Head of caudate nucleus (tissue), 42 donors: ENCODE data around the gene CHST9.
"Not testable (repeated sequence)": the region's sequence is repeated elsewhere in the genome, so short reads cannot be mapped to it uniquely, and the experiment has no call there.

Experiments used
- DNase-seq, 42 donors: peaks; one replicate each; pipeline versions ENCODE4 v3.0.0 to v3.0.0-alpha.2; 2020 to 2021; ENCODE audit warnings: mixed read lengths in 7 of 42
- intact Hi-C: fragments of 100-400 bp; cut with DNase I; formaldehyde crosslinking; loops from one replicate; pipeline ENCODE4 v1.15.0; 2022

CHST9 gene

GRCh38 chr18:27113358-27113757 lies 71.8 kb downstream of the CHST9 start:
- intact Hi-C loops, result no loop called here
- no peak for DNase-seq

- no peak for DNase-seq
- intact Hi-C loops, result no loop called here
Observed at GRCh38 chr18:27110319-27110718, 74.8 kb downstream of the CHST9 start.

- intact Hi-C loops, result no loop called here
- peak in 1 of 42 donors; percentile 1 for DNase-seq
Observed at GRCh38 chr18:27109451-27109850, 75.7 kb downstream of the CHST9 start.

- intact Hi-C loops, result no loop called here
- no peak for DNase-seq
Observed at GRCh38 chr18:27108842-27109241, 76.3 kb downstream of the CHST9 start.

GRCh38 chr18:27104743-27105142 lies 80.4 kb downstream of the CHST9 start:
- no peak for DNase-seq
- intact Hi-C loops, result no loop called here

- peak in 7 of 42 donors; percentile 3 to 50 (median 31) for DNase-seq
- intact Hi-C loops, result no loop called here
Observed at GRCh38 chr18:27094621-27095020, 90.5 kb downstream of the CHST9 start.

GRCh38 chr18:27093290-27093689 lies 91.8 kb downstream of the CHST9 start:
- intact Hi-C loops, DNase-seq: not testable (repeated sequence)

GRCh38 chr18:27081701-27082100 lies 103.4 kb downstream of the CHST9 start:
- no peak for DNase-seq
- intact Hi-C loops, result no loop called here

- intact Hi-C loops, result no loop called here
- DNase-seq, result no peak
Observed at GRCh38 chr18:27075828-27076227, 109.3 kb downstream of the CHST9 start.

GRCh38 chr18:27073404-27073830 lies 111.7 kb downstream of the CHST9 start:
- DNase-seq, result no peak
- intact Hi-C loops, result no loop called here

GRCh38 chr18:27064673-27065072 lies 120.4 kb downstream of the CHST9 start:
- no peak for DNase-seq
- intact Hi-C loops, result no loop called here

GRCh38 chr18:27062802-27063201 lies 122.3 kb downstream of the CHST9 start:
- intact Hi-C loops, result no loop called here
- no peak for DNase-seq

GRCh38 chr18:27061488-27062095 lies 123.5 kb downstream of the CHST9 start:
- no peak for DNase-seq
- intact Hi-C loops, result no loop called here

- DNase-seq, result peak in 34 of 42 donors; percentile 2 to 60 (median 24)
Observed at GRCh38 chr18:27057519-27058234, 127.4 kb downstream of the CHST9 start.

GRCh38 chr18:27054926-27055325 lies 130.2 kb downstream of the CHST9 start:
- DNase-seq, result peak in 2 of 42 donors; percentile 8 to 39
- intact Hi-C loops, result no loop called here

More at GRCh38 chr18:27057519-27058234, 127.4 kb downstream of the CHST9 start:
- intact Hi-C loops, result no loop called here

GRCh38 chr18:27049969-27050368 lies 135.1 kb downstream of the CHST9 start:
- intact Hi-C loops, result no loop called here
- no peak for DNase-seq

GRCh38 chr18:27045342-27045741 lies 139.8 kb downstream of the CHST9 start:
- intact Hi-C loops, result no loop called here
- no peak for DNase-seq

GRCh38 chr18:27042177-27042576 lies 142.9 kb downstream of the CHST9 start:
- intact Hi-C loops, result no loop called here
- DNase-seq, result no peak

- no peak for DNase-seq
- intact Hi-C loops, result no loop called here
Observed at GRCh38 chr18:27040796-27041195, 144.3 kb downstream of the CHST9 start.

- peak in 1 of 42 donors; percentile 11 for DNase-seq
- intact Hi-C loops, result no loop called here
Observed at GRCh38 chr18:27033722-27034121, 151.4 kb downstream of the CHST9 start.

- peak in 7 of 42 donors; percentile 11 to 34 (median 13) for DNase-seq
- intact Hi-C loops, result no loop called here
Observed at GRCh38 chr18:27030421-27030820, 154.7 kb downstream of the CHST9 start.
